HG03558 (cell line): ENCODE data around the gene PLXND1.
"Not testable (repeated sequence)": the region's sequence is repeated elsewhere in the genome, so short reads cannot be mapped to it uniquely, and the experiment has no call there.

Experiments used
- ATAC-seq: cut with Tn5 transposase; IDR thresholded peaks from one replicate; pipeline ENCODE4 v1.9.1; 2021; ENCODE audit warnings: moderate number of reproducible peaks; ENCODE audit not compliant: unreplicated experiment; ENCODE audit errors: extremely low read depth

PLXND1 gene

DNA sequence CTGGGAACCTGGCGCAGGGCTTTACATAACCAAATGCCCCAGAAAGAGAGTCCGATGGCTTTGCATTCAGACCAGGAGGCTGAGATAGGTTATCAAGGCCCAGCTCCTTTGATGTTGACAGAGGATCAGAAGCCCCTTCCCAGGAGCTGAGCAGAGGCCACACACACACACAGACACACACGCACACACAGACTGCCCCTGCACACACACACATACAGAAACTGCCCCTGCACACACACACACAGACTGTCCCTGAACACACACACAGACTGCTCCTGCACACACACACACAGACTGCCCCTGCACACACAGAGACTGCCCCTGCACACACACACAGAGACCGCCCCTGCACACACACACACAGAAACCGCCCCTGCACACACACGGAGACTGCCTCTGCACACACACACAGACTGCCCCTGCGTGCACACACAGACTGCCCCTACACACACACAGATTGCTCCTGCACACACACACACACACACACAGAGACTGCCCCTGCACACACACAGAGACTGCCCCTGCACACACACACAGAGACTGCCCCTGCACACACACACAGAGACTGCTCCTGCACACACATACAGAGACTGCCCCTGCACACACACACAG, 90.5 kb downstream of the PLXND1 start:
- ATAC-seq: not testable (repeated sequence)

DNA sequence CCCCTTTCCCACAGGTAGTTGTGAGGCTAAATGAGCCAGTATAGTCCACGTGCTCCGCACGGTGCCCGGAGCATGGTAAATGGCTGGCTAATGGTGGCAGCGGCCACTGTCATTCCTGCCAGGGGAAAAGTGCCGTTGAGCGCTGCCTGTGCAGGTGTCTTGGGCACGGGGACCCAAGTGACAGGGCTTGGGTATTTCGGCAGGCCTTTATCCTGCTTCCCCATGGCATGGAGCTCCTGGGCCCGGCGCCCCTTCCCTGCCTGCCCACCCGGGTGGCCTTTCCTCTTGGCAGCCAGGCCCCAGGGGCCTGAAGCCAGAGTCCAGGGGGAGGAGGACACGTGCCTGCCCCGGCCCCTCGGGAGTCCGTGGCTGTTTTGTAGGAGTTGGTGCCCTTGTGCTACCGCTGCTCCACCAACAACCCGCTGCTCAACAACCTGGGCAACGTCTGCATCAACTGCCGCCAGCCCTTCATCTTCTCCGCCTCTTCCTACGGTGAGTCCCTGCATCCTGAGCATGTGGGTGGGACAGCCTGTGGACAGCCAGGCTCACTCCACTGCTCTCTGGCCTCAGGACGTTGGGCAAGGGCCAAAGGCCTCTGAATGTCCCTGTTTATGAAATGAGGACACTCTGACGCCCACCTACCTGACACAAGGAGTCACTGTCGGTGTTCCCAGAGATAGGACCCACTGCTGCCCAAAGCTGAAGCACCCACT, 91.2 kb downstream of the PLXND1 start:
- not testable (repeated sequence) for ATAC-seq

DNA sequence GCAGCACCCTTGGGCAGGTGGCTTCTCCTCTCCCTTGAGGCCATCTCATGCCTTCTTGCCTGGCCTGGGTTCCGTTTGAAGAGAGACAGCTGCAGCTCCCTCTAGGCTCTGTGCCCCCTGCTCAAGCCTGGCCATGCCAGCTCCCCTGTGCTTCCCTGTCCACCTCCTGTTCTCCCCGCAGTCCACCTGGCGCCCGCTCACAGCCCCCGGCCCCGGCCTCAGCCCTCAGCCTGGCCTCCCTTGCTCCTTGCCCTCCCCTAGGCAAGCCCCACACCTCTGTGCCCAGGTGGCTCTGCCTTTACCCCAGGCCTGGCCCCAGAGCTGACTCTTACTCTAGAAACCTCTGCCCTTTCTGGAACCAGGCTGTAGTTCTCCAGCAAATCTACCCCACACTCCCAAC, 91.9 kb downstream of the PLXND1 start:
- ATAC-seq: no peak

DNA sequence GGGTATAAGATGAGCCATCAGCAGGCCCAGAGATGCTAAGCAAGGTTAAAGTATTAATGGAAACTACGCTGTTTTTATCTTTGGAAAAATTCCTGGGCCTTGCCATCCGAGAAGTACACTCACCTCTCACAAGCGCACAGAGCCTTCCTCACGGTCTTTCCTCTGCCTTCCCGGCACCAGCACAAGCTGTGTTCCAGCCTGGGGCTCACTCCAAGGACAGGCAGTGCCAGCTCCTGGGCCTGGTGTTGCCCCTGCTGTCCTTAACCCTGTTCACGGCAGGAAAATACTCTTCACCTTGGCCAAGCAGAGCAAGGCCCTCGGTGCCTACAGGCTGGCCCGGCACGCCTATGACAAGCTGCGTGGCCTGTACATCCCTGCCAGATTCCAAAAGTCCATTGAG, 92.4 kb downstream of the PLXND1 start:
- no peak for ATAC-seq

DNA sequence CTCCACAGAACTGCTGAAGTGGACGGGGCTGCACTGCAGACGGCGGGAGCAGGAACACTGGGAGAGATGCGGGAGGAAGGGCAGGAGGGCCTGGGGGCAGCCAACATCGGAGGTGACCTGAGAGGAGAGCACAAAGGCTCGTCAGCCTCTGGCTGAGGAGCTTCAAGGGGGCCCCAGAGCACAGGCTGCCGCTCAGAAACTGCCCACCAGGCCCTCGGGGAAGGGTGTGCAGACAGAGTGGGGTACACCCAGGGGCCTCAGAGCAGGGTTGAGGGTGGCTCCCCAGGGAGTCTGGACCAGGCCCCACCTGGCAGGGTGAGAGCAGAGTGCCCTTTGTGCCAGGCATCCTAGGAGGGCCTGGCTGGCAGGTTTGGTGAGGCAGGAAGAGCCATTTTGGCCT, 92.8 kb downstream of the PLXND1 start:
- no peak for ATAC-seq

DNA sequence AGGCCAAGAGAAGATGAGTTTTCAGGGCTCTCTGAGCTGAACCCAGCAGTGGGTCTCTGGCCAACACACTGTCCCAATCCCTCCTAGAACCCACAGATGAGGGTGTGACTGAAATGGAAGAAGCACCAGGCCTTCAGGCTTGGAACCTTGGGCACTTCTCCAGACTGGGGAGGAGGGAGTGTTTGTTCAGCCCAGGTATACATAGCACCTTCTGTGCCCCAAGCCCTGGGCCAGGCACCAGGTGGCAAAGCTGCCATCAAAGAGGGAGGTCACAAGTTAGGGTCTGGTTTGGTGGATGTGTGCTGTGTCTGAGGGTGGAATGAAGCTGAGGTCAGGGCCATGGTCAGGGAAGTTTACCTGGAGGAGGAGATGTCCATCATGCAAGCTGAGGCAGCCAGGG, 93.9 kb downstream of the PLXND1 start:
- no peak for ATAC-seq

DNA sequence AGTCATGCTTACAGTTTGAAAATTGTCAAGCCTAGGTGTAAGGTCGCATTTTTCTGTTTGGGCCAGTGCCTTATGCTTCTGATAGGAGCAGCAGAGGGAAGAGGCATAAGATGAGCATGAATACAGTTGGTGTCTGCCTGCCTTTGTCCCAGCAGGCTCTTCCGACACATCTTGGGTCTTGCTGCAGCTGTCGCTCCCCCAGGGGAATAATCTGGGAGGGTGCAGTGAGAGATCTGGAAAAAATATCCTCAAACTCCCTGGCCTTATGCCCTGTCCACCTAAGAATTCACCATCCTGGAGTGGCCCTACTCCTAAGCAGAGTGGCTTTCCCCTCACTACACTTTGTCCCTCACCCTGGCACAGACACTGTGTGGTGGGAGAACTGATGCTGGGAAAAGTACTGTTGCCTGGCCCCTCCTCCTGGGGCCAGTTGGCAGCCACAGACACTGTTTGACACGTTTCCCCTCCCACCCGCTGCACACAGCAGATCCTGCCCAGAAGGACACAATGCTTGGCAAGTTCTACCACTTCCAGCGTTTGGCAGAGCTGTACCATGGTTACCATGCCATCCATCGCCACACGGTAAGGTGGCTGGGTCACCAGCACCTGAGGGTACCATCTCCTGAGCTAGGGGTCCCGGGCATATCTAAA, 99.2 kb downstream of the PLXND1 start:
- no peak for ATAC-seq

DNA sequence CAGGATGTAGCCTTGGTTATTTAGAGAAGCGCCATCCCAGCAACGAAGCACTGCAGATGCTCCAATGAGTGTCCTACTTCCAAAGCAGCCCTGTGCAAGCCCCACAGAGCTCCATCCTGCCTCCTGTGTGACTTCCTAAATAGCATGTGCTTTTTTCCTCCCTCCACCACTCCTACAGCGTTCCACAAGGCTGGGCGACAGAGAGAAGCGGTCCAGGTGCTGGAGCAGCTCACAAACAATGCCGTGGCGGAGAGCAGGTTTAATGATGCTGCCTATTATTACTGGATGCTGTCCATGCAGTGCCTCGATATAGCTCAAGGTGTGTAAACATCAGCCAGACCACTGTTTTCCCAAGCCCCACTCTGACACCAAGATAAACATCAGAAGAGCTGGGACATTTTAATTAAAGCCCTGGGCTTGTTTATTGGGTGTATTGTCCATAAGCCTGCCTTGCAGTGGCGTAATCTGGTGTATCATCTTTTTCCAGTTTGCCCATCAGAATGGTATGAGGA, 100.2 kb downstream of the PLXND1 start:
- no peak for ATAC-seq

DNA sequence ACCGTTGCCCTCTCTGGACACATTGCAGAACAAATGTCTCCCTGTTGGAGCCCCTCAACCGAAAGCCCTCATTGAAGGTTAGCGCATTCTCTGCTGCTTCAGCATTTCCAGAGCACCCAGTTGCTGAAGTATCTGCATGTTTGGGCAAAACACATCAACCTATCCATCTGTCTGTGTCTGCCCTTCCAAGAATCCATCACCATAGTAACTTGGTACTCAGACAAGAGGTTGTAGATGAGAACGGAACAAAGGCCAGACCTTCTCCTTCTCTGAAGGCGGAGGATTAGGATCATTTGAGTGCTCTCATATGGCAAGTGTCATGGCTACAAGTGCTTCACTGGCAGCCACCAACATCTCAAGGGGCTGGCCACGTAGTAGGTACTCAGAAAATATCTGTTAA, 101.1 kb downstream of the PLXND1 start:
- ATAC-seq: no peak
